CD4-positive, alpha-beta T cell treated with Interleukin-10 for 1 hour (primary cell): ENCODE measurements around the gene KARS1.

Experiments used
- DNase-seq: peaks from one replicate; pipeline ENCODE4 v3.0.0-alpha.2; 2020

The KARS1 gene

DNA sequence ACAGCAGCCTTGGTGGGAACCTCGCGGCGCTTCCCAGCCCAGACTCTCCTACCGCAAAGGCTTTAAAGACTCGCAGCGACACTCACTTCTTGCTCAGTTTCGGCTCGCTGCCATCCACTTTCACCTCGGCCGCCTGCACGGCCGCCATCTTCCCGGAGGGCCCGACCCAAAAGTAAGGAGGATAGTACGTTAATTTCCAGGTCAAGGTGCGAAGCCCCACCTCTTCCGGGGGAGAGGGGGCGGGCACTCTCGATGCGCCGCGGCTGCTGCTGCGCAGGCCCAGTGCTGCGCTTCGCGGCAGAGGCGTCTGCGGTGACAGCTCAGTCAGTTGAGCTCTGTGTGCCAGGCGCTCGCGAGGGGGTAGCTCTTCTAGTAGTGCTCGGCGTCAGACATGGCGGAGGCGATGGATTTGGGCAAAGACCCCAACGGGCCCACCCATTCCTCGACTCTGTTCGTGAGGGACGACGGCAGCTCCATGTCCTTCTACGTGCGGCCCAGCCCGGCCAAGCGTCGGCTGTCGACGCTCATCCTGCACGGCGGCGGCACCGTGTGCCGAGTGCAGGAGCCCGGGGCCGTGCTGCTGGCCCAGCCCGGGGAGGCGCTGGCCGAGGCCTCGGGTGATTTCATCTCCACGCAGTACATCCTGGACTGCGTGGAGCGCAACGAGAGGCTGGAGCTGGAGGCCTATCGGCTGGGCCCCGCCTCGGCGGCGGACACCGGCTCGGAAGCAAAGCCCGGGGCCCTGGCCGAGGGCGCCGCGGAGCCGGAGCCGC, at the start of gene KARS1, which contains the start of gene TERF2IP:
KARS1 (minus strand) TSS at position 174 of the 773 bp plus-strand sequence; CDS start at position 148, 26 bp downstream.
TERF2IP (plus strand) TSS at position 282 of the 773 bp plus-strand sequence; CDS start at position 392, 110 bp downstream.
- peak; percentile 96 for DNase-seq

DNA sequence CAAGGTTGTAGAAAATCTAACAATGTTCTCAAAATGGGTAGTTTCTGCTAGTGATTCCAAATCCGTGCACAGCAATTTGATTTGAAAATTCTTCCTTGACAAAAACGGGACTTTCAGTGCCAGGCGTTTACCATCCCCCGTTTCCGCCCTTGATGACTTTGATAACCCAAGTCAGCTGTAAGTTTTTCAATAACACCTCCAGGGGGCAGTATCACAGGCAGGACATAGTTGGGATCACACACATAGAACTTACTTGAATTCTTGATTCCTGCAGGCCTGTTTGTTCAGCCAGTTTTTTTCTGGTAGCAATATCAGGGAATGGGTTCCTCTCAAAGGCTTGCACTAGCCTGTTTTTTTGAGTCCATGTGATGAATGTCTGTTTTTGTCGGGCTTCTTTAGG, 48.2 kb upstream of the KARS1 start:
- no peak for DNase-seq

DNA sequence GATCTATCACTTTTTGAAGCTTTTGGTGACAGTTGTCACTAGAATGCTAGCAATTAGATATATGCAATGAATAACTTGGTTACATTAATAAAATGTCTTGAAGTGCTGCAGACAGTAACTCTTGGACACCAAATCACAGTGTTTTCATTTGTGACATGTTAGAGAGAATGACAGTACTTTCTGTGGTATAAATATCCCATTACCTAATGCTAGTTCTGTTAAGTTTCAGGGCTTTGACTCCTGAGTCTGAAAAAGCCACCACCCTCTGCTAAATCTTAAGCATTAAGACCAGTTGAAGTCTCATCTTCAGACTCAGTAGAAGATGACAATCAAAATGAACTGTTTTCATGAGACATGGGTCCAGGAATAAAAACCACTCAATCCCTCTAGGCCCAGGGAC, 39.9 kb upstream of the KARS1 start:
- DNase-seq: no peak

DNA sequence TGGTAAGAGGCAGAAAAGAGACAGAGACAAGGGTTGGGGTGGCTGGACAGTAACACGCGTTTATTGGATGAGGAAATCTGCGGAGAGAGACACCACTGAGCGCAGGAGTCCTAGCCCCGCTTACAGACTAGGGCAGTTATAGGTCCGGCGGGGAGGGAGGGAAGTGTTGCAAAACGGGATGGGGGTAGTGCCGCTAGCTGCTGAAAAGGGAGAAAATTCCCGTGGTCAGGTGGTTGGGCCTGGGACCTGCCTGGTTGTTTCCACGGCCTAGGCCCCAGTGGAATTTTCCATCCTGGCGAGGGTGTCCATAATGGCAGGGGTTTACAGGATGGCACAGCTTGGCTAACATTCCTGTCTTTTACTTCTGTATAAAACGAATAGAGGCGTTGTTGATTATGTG, 34.8 kb upstream of the KARS1 start:
- no peak for DNase-seq

DNA sequence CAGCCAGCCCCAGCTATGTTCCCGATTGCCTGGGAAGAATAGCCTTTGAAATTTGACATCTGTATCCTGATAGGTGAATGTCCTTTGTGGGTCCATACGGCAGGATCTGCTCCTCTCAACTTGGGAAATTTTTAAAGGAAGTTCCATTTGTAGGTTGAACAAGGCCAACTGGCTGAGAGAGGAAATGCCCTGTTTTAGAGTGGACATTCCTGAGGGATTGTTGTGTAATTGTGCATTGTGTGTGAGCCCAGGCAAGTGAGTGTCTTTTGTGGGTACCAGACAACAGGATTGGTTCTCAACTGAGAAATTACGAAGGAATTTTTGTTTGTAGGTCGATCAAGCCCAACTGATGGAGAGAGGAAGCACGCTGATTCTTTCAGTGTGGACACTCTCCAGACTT, 31.9 kb upstream of the KARS1 start:
- DNase-seq: no peak

DNA sequence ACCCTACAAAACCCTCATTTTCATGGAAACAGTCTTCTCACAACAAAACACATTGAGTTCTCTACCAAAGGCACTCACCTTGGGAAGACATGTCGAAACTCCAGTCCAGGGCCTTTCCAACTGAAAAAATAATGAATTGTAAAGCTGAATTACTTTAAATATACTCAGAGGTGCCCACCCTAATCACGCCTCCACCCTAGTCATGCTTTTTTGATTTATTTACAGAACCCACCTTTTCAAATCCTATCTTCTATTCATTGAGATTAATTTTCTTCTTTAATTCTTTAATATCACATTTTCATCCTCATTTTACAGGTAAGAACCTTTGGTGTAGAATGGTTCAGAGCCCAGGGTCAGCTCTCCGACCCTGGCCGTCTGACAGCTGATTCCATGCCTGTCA, 29.4 kb upstream of the KARS1 start, which contains the start of gene CPHXL2:
CPHXL2 (minus strand) TSS at position 101 of the 400 bp plus-strand sequence; CDS start at position 91, 10 bp downstream.
- no peak for DNase-seq

DNA sequence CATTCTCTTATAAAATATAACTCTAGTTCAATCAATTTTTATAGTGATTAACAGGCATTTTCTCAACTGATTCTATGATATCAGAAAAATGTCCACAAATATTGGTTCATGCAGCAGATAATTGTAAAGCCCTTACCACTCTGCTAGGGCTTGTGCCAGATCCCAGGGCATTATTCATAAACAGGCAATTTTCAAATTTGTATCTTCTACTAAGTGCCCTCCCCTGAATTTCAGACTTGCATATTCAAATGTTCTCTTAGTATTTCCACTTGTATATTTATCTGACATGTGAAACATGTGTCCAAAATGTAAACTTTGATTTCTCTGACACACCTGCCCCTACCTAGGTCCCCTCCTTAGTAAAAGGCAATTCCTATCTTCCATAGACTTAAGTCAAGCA, 20.0 kb upstream of the KARS1 start:
- DNase-seq: no peak

DNA sequence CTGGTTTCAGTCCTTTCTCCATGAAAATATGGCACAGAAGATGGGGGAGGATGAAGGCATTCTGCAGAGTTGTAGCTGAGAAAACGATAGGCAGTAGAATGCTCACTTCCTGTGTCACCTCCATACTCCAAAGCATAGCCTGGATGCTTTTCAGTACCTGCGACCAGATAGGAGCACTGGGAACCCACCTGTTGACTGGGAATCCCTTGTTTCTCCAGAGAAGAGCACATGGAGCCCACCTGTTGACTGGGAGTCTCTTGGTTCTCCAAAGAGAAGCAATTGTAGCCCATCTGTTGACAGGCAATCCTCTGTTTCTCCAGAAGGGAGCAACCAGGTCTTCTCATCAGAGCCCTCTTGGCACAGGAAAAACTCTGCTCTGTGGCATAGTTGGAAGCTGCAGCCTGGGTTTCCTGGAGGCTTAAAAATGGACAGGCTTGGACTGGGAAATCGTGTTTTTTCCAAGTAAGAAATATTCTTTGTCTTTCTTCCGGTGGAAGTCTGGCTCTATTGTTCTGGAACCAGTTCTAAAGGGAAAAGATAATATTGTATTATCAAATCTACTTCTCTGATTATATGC, 13.3 kb upstream of the KARS1 start:
- DNase-seq: no peak

DNA sequence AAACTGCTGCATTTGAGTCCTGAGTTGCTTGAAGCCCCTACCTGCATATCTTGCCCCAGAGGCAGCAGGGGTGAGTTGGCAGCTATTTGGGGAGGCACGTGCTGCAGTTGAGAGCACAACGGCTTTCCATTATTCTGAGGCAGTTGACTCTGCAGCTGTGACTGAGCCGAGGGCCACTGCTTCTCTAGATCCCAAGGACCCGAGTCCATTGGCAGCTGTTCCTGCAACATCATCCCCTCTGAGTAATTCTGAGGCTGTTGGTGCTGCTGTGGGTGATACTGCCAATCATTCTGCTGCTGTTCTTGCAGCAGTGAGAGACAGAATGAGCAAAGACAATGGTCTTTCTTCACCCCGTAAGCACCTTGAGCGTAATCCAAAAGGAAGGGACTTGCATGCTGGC, 12.9 kb upstream of the KARS1 start:
- DNase-seq: no peak

DNA sequence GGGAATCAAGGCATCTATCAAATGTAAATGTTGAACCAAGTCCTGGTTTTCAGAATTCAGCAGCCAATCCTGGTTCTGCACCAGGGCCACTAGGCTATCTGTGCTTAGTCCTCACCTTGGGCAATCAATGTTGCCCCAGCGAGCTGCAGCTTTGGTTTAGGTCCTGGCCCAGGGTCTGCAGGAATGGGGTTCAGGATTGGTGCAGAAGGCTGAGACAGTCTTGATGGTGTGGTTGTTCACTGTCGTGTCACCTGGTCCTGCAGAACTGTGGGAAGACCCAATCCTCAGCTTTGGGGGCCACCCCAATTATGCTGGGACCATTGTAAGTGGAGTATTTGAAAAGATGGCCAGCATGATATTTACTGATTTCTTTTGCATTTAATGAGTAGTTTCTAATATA, 10.7 kb upstream of the KARS1 start:
- no peak for DNase-seq

DNA sequence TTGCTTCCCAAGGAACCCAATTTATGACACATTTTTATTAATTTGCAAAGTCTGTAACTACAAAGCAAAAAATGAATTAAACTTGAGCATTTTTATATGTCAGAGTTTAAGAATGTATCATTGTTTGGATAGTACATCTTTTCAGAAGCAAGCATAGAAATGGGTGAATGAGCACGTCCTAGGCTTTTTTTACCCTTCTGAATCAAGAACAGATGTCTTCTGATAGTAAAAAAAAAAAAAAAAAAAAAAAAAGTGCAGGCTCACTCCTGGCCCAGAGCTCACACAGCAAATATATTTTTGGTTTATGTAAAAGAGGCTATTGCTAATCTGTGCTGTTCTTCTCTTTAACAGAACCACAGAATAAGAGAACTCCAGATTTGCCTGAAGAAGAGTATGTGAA, 6.5 kb upstream of the KARS1 start:
- no peak for DNase-seq

DNA sequence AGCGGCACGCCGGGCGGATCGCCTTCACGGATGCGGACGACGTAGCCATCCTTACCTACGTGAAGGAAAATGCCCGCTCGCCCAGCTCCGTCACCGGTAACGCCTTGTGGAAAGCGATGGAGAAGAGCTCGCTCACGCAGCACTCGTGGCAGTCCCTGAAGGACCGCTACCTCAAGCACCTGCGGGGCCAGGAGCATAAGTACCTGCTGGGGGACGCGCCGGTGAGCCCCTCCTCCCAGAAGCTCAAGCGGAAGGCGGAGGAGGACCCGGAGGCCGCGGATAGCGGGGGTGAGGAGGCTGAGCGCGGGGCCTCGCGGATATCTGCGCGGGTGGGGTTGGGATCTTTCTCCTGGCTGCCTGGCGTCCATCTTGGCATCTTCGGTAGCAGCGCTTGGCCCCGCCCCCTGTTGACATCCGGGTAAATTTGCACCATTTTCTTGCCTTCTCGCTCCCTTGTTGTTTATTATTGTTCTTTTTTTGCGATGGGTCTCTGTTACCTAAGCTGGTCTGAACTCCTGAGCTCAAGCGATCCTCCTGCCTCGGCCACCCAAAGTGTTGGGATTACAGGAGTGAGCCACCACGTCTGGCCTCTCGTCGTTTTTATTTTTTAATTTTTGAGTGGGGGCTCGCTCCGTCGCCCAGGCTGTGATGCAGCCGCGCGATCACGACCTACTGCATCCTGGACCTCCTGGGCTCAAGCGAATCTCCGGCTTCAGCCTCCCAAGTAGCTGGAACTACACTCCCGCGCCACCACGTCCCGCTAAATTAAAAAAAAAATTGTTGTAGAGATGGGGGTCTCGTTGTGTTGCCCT, 1.0 kb upstream of the KARS1 start:
- DNase-seq: peak; percentile 88

DNA sequence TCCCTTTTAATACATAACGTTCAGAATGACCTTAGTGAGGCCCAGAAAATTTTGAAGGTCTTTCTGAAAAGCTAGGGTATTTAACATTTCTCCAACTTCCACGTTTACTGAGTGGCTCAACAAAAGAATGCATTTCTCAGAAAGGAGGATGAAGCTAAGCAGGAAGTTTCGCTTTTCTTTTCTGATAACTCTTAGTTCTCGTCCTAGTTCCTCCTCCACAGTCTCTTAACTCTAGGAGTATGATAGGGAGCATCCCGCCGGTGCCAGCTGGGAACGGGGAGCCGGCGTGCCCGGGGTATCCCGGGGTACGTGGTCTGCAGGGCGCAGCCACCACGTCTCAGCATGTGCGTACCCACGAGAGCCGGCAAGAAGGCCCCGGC, 363 bp downstream of the KARS1 start:
- DNase-seq: no peak

DNA sequence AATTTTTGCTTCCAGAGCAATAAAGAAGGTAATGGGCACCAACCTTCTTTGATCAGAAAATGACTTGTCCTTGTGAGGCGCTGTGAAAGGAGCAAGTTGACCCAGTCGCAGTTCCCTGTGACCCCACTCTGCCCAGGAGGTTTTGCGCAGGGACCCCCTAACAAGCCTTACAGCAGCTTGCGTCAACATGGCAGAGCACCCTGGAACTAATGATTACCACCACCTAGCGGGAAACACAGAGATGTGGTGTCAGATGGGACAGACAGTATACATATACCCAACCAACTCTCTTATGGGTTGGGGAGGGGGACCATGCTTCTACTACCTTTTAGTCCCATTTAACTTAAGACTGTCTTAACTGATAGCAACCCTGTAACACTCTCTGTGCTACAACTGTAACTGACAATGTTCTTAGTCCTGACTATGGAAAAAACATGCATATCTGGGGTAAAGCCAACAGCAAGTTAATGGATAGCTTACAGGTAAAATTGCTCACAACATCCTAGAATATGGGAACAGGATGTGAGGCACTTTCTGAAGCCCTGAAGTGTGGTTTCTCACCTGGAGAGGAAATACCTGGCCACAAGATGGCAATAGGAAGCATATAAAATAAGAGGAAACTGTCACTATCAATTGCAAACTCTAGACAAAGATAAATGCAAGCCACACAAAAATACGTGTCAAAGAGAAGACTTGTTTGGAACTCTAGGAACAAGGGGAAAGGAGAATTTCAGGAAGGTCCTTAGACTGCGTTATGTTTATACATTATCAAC, 3.0 kb downstream of the KARS1 start:
- DNase-seq: peak; percentile 52

DNA sequence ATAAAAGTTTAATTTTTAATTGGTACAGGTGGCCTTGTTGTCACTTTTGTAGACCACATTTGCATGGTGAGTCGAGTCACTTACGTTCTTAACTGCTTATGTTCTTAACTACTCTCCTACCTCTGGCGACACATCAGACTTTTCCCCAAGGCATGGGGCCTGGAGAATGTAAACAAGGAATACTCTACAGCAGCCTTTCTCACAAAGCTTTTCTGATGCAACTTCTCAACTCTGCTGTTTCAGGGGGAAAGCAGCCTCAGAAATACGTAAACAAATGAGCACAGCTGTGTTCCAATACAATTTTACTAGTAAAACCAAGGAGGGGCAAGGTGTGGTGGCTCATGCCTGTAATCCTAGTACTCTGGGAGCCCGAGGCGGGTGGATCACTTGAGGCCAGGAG, 6.9 kb downstream of the KARS1 start:
- no peak for DNase-seq

DNA sequence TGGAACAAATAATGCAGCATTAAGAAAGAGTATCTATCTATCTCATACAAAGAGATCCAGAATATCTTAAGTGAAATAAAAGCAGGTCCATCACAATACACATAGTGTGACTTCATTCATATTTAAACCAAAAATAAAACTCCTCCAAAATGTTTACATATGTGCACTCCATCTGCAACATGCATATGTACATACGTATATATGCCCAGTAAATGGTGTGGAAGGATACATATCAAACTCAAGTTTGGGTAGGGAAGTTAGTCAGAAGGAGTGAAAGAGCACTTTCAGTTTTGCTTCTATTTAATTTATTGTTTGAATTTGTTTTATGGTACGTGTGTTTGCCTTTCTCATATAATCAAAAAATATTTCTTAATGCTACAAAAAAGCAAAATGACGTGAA, 12.4 kb downstream of the KARS1 start:
- no peak for DNase-seq

DNA sequence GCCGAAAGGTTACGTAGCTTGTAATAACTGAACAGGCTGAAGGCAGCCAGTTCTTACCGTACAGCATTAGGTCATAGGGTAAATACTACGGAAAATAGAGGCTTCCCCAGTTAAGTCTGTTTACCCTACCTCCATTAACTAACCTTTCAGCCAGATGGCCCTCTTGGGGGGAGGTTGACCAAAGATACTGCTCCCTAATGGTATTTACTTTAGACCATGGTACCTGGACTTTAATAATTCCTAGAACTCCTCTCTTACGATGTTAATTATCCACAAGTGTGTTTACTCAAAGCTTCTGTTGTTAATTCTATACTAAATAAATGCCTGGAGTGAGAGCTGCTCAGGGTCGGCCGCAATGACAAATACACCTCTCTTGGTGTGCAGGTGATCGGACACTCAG, 14.6 kb downstream of the KARS1 start:
- DNase-seq: no peak

DNA sequence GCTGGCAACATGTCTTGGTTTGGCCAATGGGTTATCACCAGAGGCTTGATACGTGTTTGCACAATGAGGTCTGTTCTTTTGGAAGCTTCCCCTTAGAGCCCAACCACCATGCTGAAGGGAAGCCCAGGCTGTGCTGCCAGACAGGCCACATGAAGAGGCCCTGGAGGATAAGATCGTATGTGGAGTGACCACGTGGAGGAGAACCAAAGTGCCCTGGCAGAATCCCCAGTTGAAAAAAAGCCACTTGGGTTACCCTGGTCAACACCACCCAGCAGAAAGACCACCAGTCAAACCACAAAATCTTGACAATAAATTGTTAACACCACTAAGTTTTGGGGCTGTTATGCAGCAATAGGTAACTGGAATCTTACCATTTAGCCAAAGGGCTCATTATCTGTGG, 17.4 kb downstream of the KARS1 start:
- DNase-seq: no peak

DNA sequence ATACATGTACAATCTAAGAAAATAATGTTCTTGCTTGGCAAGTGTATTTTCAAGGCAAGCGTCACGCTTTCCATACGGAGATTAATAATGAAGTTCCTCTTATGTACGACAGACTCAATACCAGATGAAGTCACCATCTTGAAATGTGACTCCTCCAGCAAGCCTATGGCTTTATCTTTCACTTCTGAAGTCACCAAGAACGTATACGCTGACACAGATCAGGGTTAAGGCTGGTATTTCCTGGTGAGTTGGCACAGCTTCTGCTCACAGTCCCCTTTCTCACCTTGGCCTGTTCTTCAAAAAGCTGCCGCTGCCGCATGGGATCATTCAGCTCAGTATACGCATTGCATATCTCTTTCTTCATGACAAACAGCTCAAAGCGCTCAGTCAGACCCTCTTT, 18.3 kb downstream of the KARS1 start:
- no peak for DNase-seq

DNA sequence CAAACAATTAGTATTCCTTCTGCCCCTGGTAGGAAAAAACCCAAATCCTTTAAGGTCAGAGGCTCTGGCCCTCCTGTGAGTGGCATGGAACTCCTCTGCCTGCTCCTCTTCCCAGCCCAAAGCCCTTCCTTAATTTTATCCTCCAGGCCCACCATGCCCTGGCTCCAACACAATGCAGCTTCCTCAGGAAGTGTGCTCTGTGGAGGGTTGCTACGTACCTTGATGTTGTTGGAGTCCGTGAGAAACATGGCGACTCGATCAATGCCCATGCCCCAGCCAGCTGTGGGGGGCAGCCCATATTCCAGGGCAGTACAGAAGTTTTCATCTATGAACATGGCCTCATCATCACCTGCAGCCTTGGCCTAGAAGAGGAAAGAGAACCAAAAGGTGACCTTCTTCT, 19.1 kb downstream of the KARS1 start:
- no peak for DNase-seq

DNA sequence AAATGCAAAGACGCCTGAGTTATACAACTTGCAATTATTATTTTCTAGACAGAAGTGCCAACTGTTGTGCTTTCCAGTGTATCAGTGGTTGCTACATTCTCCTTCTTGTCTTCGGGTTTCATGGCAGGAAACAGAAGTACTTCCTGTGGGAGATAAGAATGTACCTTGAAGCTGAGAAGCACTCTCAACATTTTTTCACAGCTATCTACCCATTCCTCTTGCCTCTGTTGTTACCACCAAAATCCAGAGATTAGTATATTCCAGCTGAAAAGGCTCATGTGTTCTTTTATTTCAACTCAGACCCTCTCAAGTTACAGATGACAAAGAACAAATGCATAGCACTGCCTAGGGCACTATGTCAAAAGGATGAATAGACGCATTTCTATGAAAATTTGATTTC, 19.6 kb downstream of the KARS1 start:
- peak; percentile 40 for DNase-seq

DNA sequence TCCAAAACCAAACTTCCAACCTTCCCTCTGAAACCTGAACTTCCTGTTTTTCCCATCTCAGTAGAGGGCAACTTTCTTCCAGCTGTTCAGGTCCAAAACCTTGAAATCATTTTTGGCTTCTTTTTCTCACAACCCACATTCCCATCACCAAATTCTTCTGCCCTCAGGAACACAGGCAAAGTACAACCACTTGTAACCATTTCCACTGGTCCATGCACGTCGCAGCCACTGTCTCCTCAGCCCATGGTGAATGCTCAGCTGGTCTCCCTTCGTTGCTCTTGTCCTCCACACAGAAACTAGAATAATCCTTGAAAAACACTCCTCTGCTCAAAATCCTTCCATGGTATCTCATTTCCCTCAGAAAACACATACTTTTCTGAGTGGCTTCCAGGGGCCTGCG, 20.7 kb downstream of the KARS1 start:
- DNase-seq: no peak

DNA sequence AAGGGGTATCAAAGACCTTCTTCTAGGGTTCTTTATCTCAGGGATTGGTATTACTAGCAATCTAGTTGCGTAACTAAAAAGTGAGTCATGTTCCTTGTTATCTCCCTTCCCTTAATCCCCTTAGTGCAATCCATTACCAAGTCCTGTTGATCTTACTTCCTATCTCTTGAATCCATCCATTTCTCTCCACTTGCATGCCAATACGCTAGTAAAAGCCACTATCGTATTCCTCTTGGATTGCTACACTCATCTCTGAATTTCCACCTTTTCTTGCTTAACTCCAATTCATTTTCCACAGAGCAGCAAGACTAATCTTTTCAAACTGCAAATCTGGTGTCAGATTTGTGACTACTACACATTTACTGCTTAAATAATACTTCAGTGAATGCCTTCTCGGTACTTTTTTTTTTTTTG, 22.5 kb downstream of the KARS1 start:
- DNase-seq: no peak
